Common myeloid progenitor, CD34-positive (primary cell): ENCODE results near the gene MYRIP.

Experiments
- CTCF ChIA-PET: fragments of 350-600 bp; sonication (Branson Sonifier 250); formaldehyde crosslinking; loops from one replicate; lab custom pipeline; 2021; ENCODE audit warnings: antibody characterized with exemption; lab: Charles Lee
- POLR2A ChIA-PET: fragments of 350-600 bp; sonication (Branson Sonifier 250); formaldehyde crosslinking; loops from one replicate; lab custom pipeline; 2021; ENCODE audit warnings: antibody characterized with exemption; lab: Charles Lee
- DNase-seq, 3 donors: peaks; one replicate each; pipeline versions ENCODE4 v3.0.0 to v3.0.0-alpha.2; 2013
- H3K27ac ChIP-seq, 2 experiments: 1 replicate in 1 of 2; 2 replicates in 1 of 2; pipeline ENCODE4 v1.7.0; 2013; ENCODE audit warnings: inconsistent platforms in 2 of 2, low read length in 2 of 2, mild to moderate bottlenecking in 2 of 2, low read depth in 1 of 2, moderate library complexity in 1 of 2; ENCODE audit not compliant: severe bottlenecking in 2 of 2, insufficient read depth in 1 of 2, poor library complexity in 1 of 2
- H3K27me3 ChIP-seq, 5 experiments: replicated peaks in 2 of 5; 1 replicate in 3 of 5; 2 replicates in 2 of 5; pipeline versions ENCODE4 v1.6.1 to v1.7.0; 2013; ENCODE audit warnings: low read length in 4 of 5, mild to moderate bottlenecking in 2 of 5, moderate library complexity in 2 of 5, inconsistent platforms in 1 of 5; ENCODE audit not compliant: insufficient read depth in 5 of 5, control insufficient read depth in 4 of 5
- H3K36me3 ChIP-seq, 4 experiments: 1 replicate in 2 of 4; 2 replicates in 2 of 4; pipeline versions ENCODE4 v1.6.1 to v1.7.0; 2013; ENCODE audit warnings: low read length in 3 of 4, control low read depth in 1 of 4, mild to moderate bottlenecking in 1 of 4; ENCODE audit not compliant: control insufficient read depth in 4 of 4, insufficient read depth in 4 of 4
- H3K4me1 ChIP-seq, 4 experiments: 1 replicate in 3 of 4; 2 replicates in 1 of 4; pipeline versions ENCODE4 v1.6.1 to v1.7.1; 2013; ENCODE audit warnings: low read length in 3 of 4, mild to moderate bottlenecking in 3 of 4, control low read depth in 1 of 4, inconsistent platforms in 1 of 4, moderate library complexity in 1 of 4; ENCODE audit not compliant: control insufficient read depth in 4 of 4, insufficient read depth in 4 of 4; ENCODE audit errors: control extremely low read depth in 1 of 4
- H3K4me3 ChIP-seq, 7 experiments: 1 replicate in 4 of 7; 2 replicates in 3 of 7; pipeline versions ENCODE4 v1.5.1 to v1.7.0; 2013; ENCODE audit warnings: mild to moderate bottlenecking in 7 of 7, low read length in 6 of 7, moderate library complexity in 6 of 7, inconsistent platforms in 2 of 7, low read depth in 2 of 7, control low read depth in 1 of 7; ENCODE audit not compliant: insufficient read depth in 4 of 7, control insufficient read depth in 1 of 7; ENCODE audit errors: extremely low read depth in 1 of 7
- H3K9me3 ChIP-seq, 5 experiments: 1 replicate in 4 of 5; 2 replicates in 1 of 5; pipeline versions ENCODE4 v1.6.1 to v1.7.1; 2013; ENCODE audit warnings: low read length in 4 of 5, mild to moderate bottlenecking in 2 of 5, inconsistent platforms in 1 of 5, low read depth in 1 of 5, moderate library complexity in 1 of 5; ENCODE audit not compliant: control insufficient read depth in 4 of 5, insufficient read depth in 2 of 5; ENCODE audit errors: control extremely low read depth in 1 of 5
- WGBS: methylation state at CpG from one replicate; pipeline ENCODE4 v1.1.5; 2013; ENCODE audit not compliant: insufficient coverage; 5-methylcytosine and 5-hydroxymethylcytosine counted together

Gene MYRIP

GRCh38 chr3:40143283-40144090, 334.1 kb downstream of the MYRIP start:
- Histone ChIP-seq H3K27me3 (no peaks in the 10 kb centered on the region), H3K36me3 (no peaks in the 10 kb centered on the region), H3K4me1 (no peaks in the 10 kb centered on the region), H3K27ac (no peak overlapping the region), H3K4me3 (no peak overlapping the region), H3K9me3 (peaks cover 0 to 5% (median 0%) of the 10 kb centered on the region in 5 experiments)
- ChIA-PET CTCF (no interaction called here), POLR2A (no interaction called here)
- DNase-seq, result no peak
- 95% methylated on average over 6 of the region's 10 CpGs for WGBS

GRCh38 chr3:40148827-40149226, 339.4 kb downstream of the MYRIP start:
- no peaks in the 10 kb centered on the region for H3K36me3 ChIP-seq
- no peak overlapping the region for H3K4me3 ChIP-seq
- H3K4me1 ChIP-seq, result no peaks in the 10 kb centered on the region
- H3K9me3 ChIP-seq, result no peaks in the 10 kb centered on the region
- POLR2A ChIA-PET, result no interaction called here
- CTCF ChIA-PET, result no interaction called here
- DNase-seq, result no peak
- H3K27me3 ChIP-seq, result no peaks in the 10 kb centered on the region
- no CpG with 5 or more reads among the region's 2 CpGs for WGBS
- no peak overlapping the region for H3K27ac ChIP-seq

- CTCF ChIA-PET, result interaction anchor here (0.6 kb wide), 1 partner anchor 53 kb away, joined by 3 read pairs; no protein-coding TSS in a partner anchor
- no CpG with 5 or more reads among the region's 1 CpG for WGBS
- POLR2A ChIA-PET, result no interaction called here
These were observed 343.2 kb downstream of the MYRIP start for GRCh38 chr3:40152482-40153133.

GRCh38 chr3:40160933-40161332, 351.5 kb downstream of the MYRIP start:
- H3K9me3 ChIP-seq, result peaks cover 0 to 5% (median 0%) of the 10 kb centered on the region in 5 experiments
- no peaks in the 10 kb centered on the region for H3K4me1 ChIP-seq
- H3K27me3 ChIP-seq, result no peaks in the 10 kb centered on the region
- no CpG with 5 or more reads among the region's 6 CpGs for WGBS
- no peaks in the 10 kb centered on the region for H3K36me3 ChIP-seq
- POLR2A ChIA-PET, result no interaction called here
- DNase-seq, result no peak
- CTCF ChIA-PET, result interaction anchor here (0.5 kb wide), 1 partner anchor 165 kb away, joined by 3 read pairs; no protein-coding TSS in a partner anchor
- no peak overlapping the region for H3K27ac ChIP-seq
- H3K4me3 ChIP-seq, result no peak overlapping the region

More at GRCh38 chr3:40152482-40153133, 343.2 kb downstream of the MYRIP start:
- Histone ChIP-seq H3K4me1 (no peaks in the 10 kb centered on the region), H3K27me3 (no peaks in the 10 kb centered on the region), H3K27ac (no peak overlapping the region), H3K36me3 (no peaks in the 10 kb centered on the region), H3K9me3 (no peaks in the 10 kb centered on the region), H3K4me3 (no peak overlapping the region)
- peak in 1 of 3 donors; percentile 11 for DNase-seq

- H3K27ac ChIP-seq, result no peak overlapping the region
- H3K4me3 ChIP-seq, result no peak overlapping the region
- POLR2A ChIA-PET, result no interaction called here
- H3K9me3 ChIP-seq, result peaks cover 0 to 5% (median 0%) of the 10 kb centered on the region in 5 experiments
- no peaks in the 10 kb centered on the region for H3K36me3 ChIP-seq
- no peak for DNase-seq
- CTCF ChIA-PET, result no interaction called here
- peaks cover 0 to 2% (median 0%) of the 10 kb centered on the region in 4 experiments for H3K4me1 ChIP-seq
- no peaks in the 10 kb centered on the region for H3K27me3 ChIP-seq
These were observed 353.2 kb downstream of the MYRIP start for GRCh38 chr3:40162616-40163015.

- CTCF ChIA-PET, result no interaction called here
- Histone ChIP-seq H3K4me3 (no peak overlapping the region), H3K36me3 (no peaks in the 10 kb centered on the region), H3K4me1 (peaks cover 0 to 2% (median 0%) of the 10 kb centered on the region in 4 experiments), H3K27me3 (no peaks in the 10 kb centered on the region), H3K27ac (no peak overlapping the region), H3K9me3 (no peaks in the 10 kb centered on the region)
- WGBS, result no CpG with 5 or more reads among the region's 2 CpGs
- POLR2A ChIA-PET, result no interaction called here
- no peak for DNase-seq
These were observed 357.6 kb downstream of the MYRIP start for GRCh38 chr3:40166997-40167396.

GRCh38 chr3:40167958-40168357, 358.5 kb downstream of the MYRIP start:
- Histone ChIP-seq H3K27me3 (no peaks in the 10 kb centered on the region), H3K4me1 (peaks cover 0 to 2% (median 0%) of the 10 kb centered on the region in 4 experiments), H3K27ac (no peak overlapping the region), H3K9me3 (no peaks in the 10 kb centered on the region), H3K4me3 (no peak overlapping the region), H3K36me3 (no peaks in the 10 kb centered on the region)
- DNase-seq, result no peak
- POLR2A ChIA-PET, result no interaction called here
- CTCF ChIA-PET, result interaction anchor here (1.5 kb wide), 1 partner anchor 13 kb away, joined by 4 read pairs; no protein-coding TSS in a partner anchor
- 100% methylated on average over 1 of the region's 1 CpG for WGBS
